Activated naive CD8-positive, alpha-beta T cell treated with anti-CD3 and anti-CD28 coated beads for 36 hours (primary cell): Measurements from ENCODE around the gene EPYC. TPM values are rescaled to one million over a fixed set of nuclear protein-coding genes. Genes with fewer than 3 reads are reported as not detected.
"Not testable (repeated sequence)": the region's sequence is repeated elsewhere in the genome, so short reads cannot be mapped to it uniquely, and the experiment has no call there.

ENCODE experiments used
- DNase-seq: peaks from one replicate; pipeline ENCODE4 v3.0.0; 2021
- H3K27ac Mint-ChIP-seq: one replicate; pipeline ENCODE4 v1.8.0; 2022; ENCODE audit warnings: mild to moderate bottlenecking, moderate library complexity, mixed read lengths
- H3K27me3 Mint-ChIP-seq: one replicate; pipeline ENCODE4 v1.8.0; 2022; ENCODE audit warnings: mild to moderate bottlenecking, mixed read lengths
- H3K36me3 Mint-ChIP-seq: one replicate; pipeline ENCODE4 v1.8.0; 2021; ENCODE audit warnings: mild to moderate bottlenecking, mixed read lengths
- H3K4me1 Mint-ChIP-seq: one replicate; pipeline ENCODE4 v1.8.0; 2021; ENCODE audit warnings: mixed read lengths
- H3K4me3 Mint-ChIP-seq: one replicate; pipeline ENCODE4 v1.8.0; 2022; ENCODE audit warnings: mild to moderate bottlenecking, moderate library complexity, mixed read lengths
- H3K9me3 Mint-ChIP-seq: one replicate; pipeline ENCODE4 v1.8.0; 2022; ENCODE audit warnings: mixed read lengths
- total RNA-seq, 2 experiments: library from RNA; stranded (reverse); gene quantifications; one replicate each; pipeline ENCODE4 v1.2.3, GENCODE V29; 2021

Gene EPYC
- total RNA-seq, 2 experiments from 2014 or later = not detected

- H3K27ac Mint-ChIP-seq = peak overlapping the region; percentile 55
- DNase-seq = no peak
- no peaks in the 10 kb centered on the region for H3K9me3 Mint-ChIP-seq
- H3K27me3 Mint-ChIP-seq = peaks cover 25% of the 10 kb centered on the region
- no peak overlapping the region for H3K4me3 Mint-ChIP-seq
- peaks cover 17% of the 10 kb centered on the region for H3K4me1 Mint-ChIP-seq
- no peaks in the 10 kb centered on the region for H3K36me3 Mint-ChIP-seq
Measured at GRCh38 chr12:91007531-91008290, 2.9 kb upstream of the EPYC start.

- Mint-ChIP-seq H3K4me1 (peaks cover 12% of the 10 kb centered on the region), H3K36me3 (no peaks in the 10 kb centered on the region), H3K4me3 (no peak overlapping the region), H3K27me3 (peaks cover 4% of the 10 kb centered on the region), H3K27ac (no peak overlapping the region), H3K9me3 (no peaks in the 10 kb centered on the region)
- DNase-seq = no peak
Measured at GRCh38 chr12:91003737-91004136, 1.0 kb downstream of the EPYC start.

GRCh38 chr12:91001306-91001705, 3.5 kb downstream of the EPYC start:
- no peaks in the 10 kb centered on the region for H3K36me3 Mint-ChIP-seq
- H3K4me1 Mint-ChIP-seq = no peaks in the 10 kb centered on the region
- peaks cover 4% of the 10 kb centered on the region for H3K27me3 Mint-ChIP-seq

GRCh38 chr12:90999966-91000365, 4.8 kb downstream of the EPYC start:
- H3K9me3 Mint-ChIP-seq = no peaks in the 10 kb centered on the region
- no peak overlapping the region for H3K4me3 Mint-ChIP-seq
- H3K27ac Mint-ChIP-seq = no peak overlapping the region
- H3K4me1 Mint-ChIP-seq = no peaks in the 10 kb centered on the region
- DNase-seq = no peak
- H3K27me3 Mint-ChIP-seq = peaks cover 4% of the 10 kb centered on the region
- no peaks in the 10 kb centered on the region for H3K36me3 Mint-ChIP-seq

More at GRCh38 chr12:91001306-91001705, 3.5 kb downstream of the EPYC start:
- no peak overlapping the region for H3K27ac Mint-ChIP-seq
- no peak for DNase-seq
- no peak overlapping the region for H3K4me3 Mint-ChIP-seq
- H3K9me3 Mint-ChIP-seq = no peaks in the 10 kb centered on the region

- peaks cover 4% of the 10 kb centered on the region for H3K27me3 Mint-ChIP-seq
- no peaks in the 10 kb centered on the region for H3K4me1 Mint-ChIP-seq
- no peak overlapping the region for H3K27ac Mint-ChIP-seq
- no peak for DNase-seq
- no peaks in the 10 kb centered on the region for H3K9me3 Mint-ChIP-seq
- H3K36me3 Mint-ChIP-seq = no peaks in the 10 kb centered on the region
- no peak overlapping the region for H3K4me3 Mint-ChIP-seq
Measured at GRCh38 chr12:90999527-90999926, 5.2 kb downstream of the EPYC start.

- DNase-seq = no peak
- no peaks in the 10 kb centered on the region for H3K36me3 Mint-ChIP-seq
Measured at GRCh38 chr12:90995010-90995409, 9.8 kb downstream of the EPYC start.

GRCh38 chr12:90991952-90992465, 12.8 kb downstream of the EPYC start:
- no peaks in the 10 kb centered on the region for H3K36me3 Mint-ChIP-seq
- H3K4me3 Mint-ChIP-seq = no peak overlapping the region
- H3K4me1 Mint-ChIP-seq = no peaks in the 10 kb centered on the region
- H3K9me3 Mint-ChIP-seq = no peaks in the 10 kb centered on the region
- no peak for DNase-seq
- H3K27ac Mint-ChIP-seq = no peak overlapping the region
- no peaks in the 10 kb centered on the region for H3K27me3 Mint-ChIP-seq

More at GRCh38 chr12:90995010-90995409, 9.8 kb downstream of the EPYC start:
- Mint-ChIP-seq H3K27ac (no peak overlapping the region), H3K4me1 (no peaks in the 10 kb centered on the region), H3K4me3 (no peak overlapping the region), H3K9me3 (no peaks in the 10 kb centered on the region), H3K27me3 (no peaks in the 10 kb centered on the region)

- Mint-ChIP-seq H3K27me3 (no peaks in the 10 kb centered on the region), H3K9me3 (no peaks in the 10 kb centered on the region), H3K4me3 (no peak overlapping the region)
Measured at GRCh38 chr12:90990611-90991010, 14.2 kb downstream of the EPYC start.

GRCh38 chr12:90989686-90990111, 15.1 kb downstream of the EPYC start:
- no peaks in the 10 kb centered on the region for H3K4me1 Mint-ChIP-seq
- DNase-seq = no peak
- H3K9me3 Mint-ChIP-seq = no peaks in the 10 kb centered on the region
- no peaks in the 10 kb centered on the region for H3K27me3 Mint-ChIP-seq
- no peaks in the 10 kb centered on the region for H3K36me3 Mint-ChIP-seq
- no peak overlapping the region for H3K4me3 Mint-ChIP-seq
- no peak overlapping the region for H3K27ac Mint-ChIP-seq

More at GRCh38 chr12:90990611-90991010, 14.2 kb downstream of the EPYC start:
- no peak overlapping the region for H3K27ac Mint-ChIP-seq
- H3K36me3 Mint-ChIP-seq = no peaks in the 10 kb centered on the region
- no peak for DNase-seq
- H3K4me1 Mint-ChIP-seq = no peaks in the 10 kb centered on the region

- no peaks in the 10 kb centered on the region for H3K4me1 Mint-ChIP-seq
- no peak overlapping the region for H3K4me3 Mint-ChIP-seq
- H3K9me3 Mint-ChIP-seq = no peaks in the 10 kb centered on the region
- no peak for DNase-seq
- no peaks in the 10 kb centered on the region for H3K27me3 Mint-ChIP-seq
- no peaks in the 10 kb centered on the region for H3K36me3 Mint-ChIP-seq
- H3K27ac Mint-ChIP-seq = no peak overlapping the region
Measured at GRCh38 chr12:90987520-90987919, 17.3 kb downstream of the EPYC start.

- Mint-ChIP-seq H3K27me3 (no peaks in the 10 kb centered on the region), H3K36me3 (no peaks in the 10 kb centered on the region), H3K27ac (no peak overlapping the region), H3K4me1 (no peaks in the 10 kb centered on the region), H3K9me3 (no peaks in the 10 kb centered on the region), H3K4me3 (no peak overlapping the region)
- DNase-seq = no peak
Measured at GRCh38 chr12:90987101-90987500, 17.7 kb downstream of the EPYC start.

- H3K4me3 Mint-ChIP-seq, H3K4me1 Mint-ChIP-seq, H3K9me3 Mint-ChIP-seq, H3K36me3 Mint-ChIP-seq, DNase-seq, H3K27me3 Mint-ChIP-seq, H3K27ac Mint-ChIP-seq: not testable (repeated sequence)
Measured at GRCh38 chr12:90985331-90985730, 19.4 kb downstream of the EPYC start.

- Mint-ChIP-seq H3K36me3 (no peaks in the 10 kb centered on the region), H3K9me3 (no peaks in the 10 kb centered on the region), H3K4me3 (no peak overlapping the region), H3K27ac (no peak overlapping the region), H3K4me1 (no peaks in the 10 kb centered on the region), H3K27me3 (no peaks in the 10 kb centered on the region)
- no peak for DNase-seq
Measured at GRCh38 chr12:90984114-90984513, 20.7 kb downstream of the EPYC start.

GRCh38 chr12:90982170-90982569, 22.6 kb downstream of the EPYC start:
- H3K36me3 Mint-ChIP-seq = no peaks in the 10 kb centered on the region
- DNase-seq = no peak
- H3K27ac Mint-ChIP-seq = no peak overlapping the region
- no peaks in the 10 kb centered on the region for H3K9me3 Mint-ChIP-seq
- H3K4me3 Mint-ChIP-seq = no peak overlapping the region
- H3K4me1 Mint-ChIP-seq = no peaks in the 10 kb centered on the region
- no peaks in the 10 kb centered on the region for H3K27me3 Mint-ChIP-seq

- Mint-ChIP-seq H3K4me3 (no peak overlapping the region), H3K4me1 (no peaks in the 10 kb centered on the region), H3K9me3 (no peaks in the 10 kb centered on the region), H3K36me3 (no peaks in the 10 kb centered on the region), H3K27ac (no peak overlapping the region), H3K27me3 (no peaks in the 10 kb centered on the region)
- no peak for DNase-seq
Measured at GRCh38 chr12:90979951-90980350, 24.8 kb downstream of the EPYC start.

GRCh38 chr12:90979019-90979418, 25.8 kb downstream of the EPYC start:
- H3K4me3 Mint-ChIP-seq = no peak overlapping the region
- no peaks in the 10 kb centered on the region for H3K4me1 Mint-ChIP-seq
- H3K27me3 Mint-ChIP-seq = peaks cover 5% of the 10 kb centered on the region
- no peak overlapping the region for H3K27ac Mint-ChIP-seq
- H3K9me3 Mint-ChIP-seq = no peaks in the 10 kb centered on the region
- DNase-seq = no peak
- H3K36me3 Mint-ChIP-seq = no peaks in the 10 kb centered on the region
